Ascending aorta (tissue), 2 donors: ENCODE results near the gene BLOC1S4. TPM values are rescaled to one million over a fixed set of nuclear protein-coding genes. Genes with fewer than 3 reads are reported as not detected.

Source experiments
- DNase-seq, 2 donors: peaks; one replicate each; pipeline ENCODE4 v3.0.0-alpha.2; 2019; ENCODE audit warnings: low spot score in 2 of 2
- H3K27ac ChIP-seq, 2 donors: fragments of 200-600 bp; sonication (generic); one replicate each; pipeline ENCODE4 v1.5.1; 2016 to 2017; ENCODE audit warnings: mild to moderate bottlenecking in 1 of 2
- H3K27me3 ChIP-seq: fragments of 200-600 bp; sonication (generic); one replicate; pipeline ENCODE4 v1.5.1; 2017
- H3K36me3 ChIP-seq, 2 donors: fragments of 200-600 bp; sonication (generic); one replicate each; pipeline ENCODE4 v1.5.1; 2016
- H3K4me1 ChIP-seq, 2 donors: fragments of 200-600 bp; sonication (generic); one replicate each; pipeline ENCODE4 v1.5.1; 2016 to 2017; ENCODE audit warnings: mild to moderate bottlenecking in 1 of 2
- H3K4me3 ChIP-seq, 2 donors: fragments of 200-600 bp; sonication (generic); one replicate each; pipeline ENCODE4 v1.5.1; 2016 to 2017; ENCODE audit warnings: mild to moderate bottlenecking in 1 of 2
- H3K9me3 ChIP-seq, 2 donors: fragments of 200-600 bp; sonication (generic); one replicate each; pipeline ENCODE4 v1.5.1; 2016
- intact Hi-C: fragments of 100-400 bp; cut with DNase I; formaldehyde crosslinking; loops from one replicate; pipeline ENCODE4 v1.15.1; 2023
- total RNA-seq: library from RNA; depleted of rRNA; stranded (reverse); fragments of >200 nt; gene quantifications from one replicate; pipeline ENCODE4 v1.1.0, GENCODE V29; 2016
- TF ChIP-seq, protein P1 (sequence below), 3 experiments: fragments of 200-600 bp in 2 of 3; fragments of 450-650 bp in 1 of 3; sonication (generic) in 2 of 3; IDR thresholded peaks; one replicate each; pipeline ENCODE4 v1.5.1; 2016 to 2019; ENCODE audit warnings: antibody characterized with exemption in 3 of 3, mild to moderate bottlenecking in 1 of 3, moderate library complexity in 1 of 3

Gene BLOC1S4
- total RNA-seq, 1 donor from 2014 or later = 37.5 TPM

DNA sequence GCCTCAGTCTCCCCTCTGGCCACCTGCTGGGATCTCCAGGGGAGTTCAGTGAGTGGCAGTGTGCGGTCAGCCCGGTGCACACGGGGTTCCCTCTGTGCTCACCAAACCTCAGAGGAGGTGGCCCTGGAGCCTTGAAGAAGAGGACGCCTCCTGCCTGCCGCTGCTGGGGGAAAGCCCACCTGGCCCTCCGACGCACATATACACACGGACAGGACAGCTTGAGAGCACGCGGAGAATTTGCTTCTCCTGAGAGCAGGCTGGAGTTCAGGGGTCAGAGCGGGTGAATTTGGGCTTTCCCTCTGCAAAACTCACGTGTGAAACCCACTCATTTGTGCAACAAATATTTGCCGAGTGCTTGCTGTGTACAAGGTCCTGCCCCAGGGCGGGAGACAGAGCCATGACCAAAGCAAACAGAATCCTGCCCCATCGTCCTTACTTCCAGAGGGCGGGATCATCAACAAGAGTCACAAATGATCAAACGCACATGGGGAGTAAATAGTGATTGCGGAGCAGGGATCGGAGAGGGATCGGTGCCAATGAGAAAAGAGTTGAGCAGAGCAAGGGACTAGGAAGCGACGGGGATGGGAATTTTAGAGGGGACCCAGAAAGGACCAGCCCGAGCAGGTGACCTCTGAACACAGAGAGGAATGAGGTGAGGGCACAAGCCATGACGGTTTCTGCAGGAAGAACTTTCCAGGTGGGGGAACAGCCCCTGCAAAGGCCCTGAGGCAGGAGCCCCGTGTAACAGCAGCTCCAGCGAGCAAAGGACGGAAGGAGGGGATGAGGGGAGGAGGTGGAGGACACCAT, 17.6 kb downstream of the BLOC1S4 start:
- H3K4me1 ChIP-seq = peaks cover 0 to 8% of the 10 kb centered on the region in 2 donors
- H3K27me3 ChIP-seq = no peaks in the 10 kb centered on the region
- H3K27ac ChIP-seq = peak overlapping the region; percentile 63 to 80
- no peaks in the 10 kb centered on the region for H3K9me3 ChIP-seq
- TF ChIP-seq, protein P1, sequence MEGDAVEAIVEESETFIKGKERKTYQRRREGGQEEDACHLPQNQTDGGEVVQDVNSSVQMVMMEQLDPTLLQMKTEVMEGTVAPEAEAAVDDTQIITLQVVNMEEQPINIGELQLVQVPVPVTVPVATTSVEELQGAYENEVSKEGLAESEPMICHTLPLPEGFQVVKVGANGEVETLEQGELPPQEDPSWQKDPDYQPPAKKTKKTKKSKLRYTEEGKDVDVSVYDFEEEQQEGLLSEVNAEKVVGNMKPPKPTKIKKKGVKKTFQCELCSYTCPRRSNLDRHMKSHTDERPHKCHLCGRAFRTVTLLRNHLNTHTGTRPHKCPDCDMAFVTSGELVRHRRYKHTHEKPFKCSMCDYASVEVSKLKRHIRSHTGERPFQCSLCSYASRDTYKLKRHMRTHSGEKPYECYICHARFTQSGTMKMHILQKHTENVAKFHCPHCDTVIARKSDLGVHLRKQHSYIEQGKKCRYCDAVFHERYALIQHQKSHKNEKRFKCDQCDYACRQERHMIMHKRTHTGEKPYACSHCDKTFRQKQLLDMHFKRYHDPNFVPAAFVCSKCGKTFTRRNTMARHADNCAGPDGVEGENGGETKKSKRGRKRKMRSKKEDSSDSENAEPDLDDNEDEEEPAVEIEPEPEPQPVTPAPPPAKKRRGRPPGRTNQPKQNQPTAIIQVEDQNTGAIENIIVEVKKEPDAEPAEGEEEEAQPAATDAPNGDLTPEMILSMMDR (IDR thresholded peaks at IDR 0.05) = no peak
- H3K36me3 ChIP-seq = no peaks in the 10 kb centered on the region
- no peak overlapping the region for H3K4me3 ChIP-seq
- peak in 1 of 2 donors; percentile 42 for DNase-seq
- intact Hi-C loops = loop anchor here (5.0 kb wide), 1 partner anchor 49 kb away; the partner anchor contains the start of gene KIAA0232

DNA sequence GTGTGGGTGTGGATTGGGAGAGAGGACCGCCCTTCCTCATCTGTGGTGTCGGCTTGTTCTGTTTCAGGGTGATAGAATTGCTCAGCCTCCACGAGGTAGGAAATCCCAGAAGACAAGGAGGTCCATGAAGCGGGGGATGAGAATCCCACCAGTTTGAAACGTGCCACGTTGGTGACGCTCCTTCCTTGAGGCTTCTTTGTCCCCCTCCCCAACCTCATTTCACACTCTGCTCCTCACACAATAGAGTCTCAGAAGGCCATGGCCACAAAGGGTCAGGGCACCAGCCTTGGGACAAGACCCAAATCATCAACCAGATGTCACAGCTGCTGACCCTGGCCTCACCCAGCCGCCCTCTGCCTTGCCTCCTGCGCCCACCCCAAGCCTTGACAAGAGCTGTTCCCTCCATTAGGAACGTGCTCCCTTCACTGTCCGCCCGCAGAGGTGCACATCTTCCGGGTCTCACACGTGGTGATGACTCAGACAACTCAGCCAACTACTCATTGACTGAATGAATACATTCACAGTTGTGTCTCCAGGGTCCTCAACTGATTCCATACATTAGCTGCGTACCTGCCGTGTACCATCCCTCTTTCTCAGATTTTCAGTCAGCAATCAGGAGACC, 18.3 kb downstream of the BLOC1S4 start:
- Histone ChIP-seq H3K27me3 (no peaks in the 10 kb centered on the region), H3K4me3 (no peak overlapping the region), H3K9me3 (no peaks in the 10 kb centered on the region), H3K27ac (no peak overlapping the region), H3K36me3 (no peaks in the 10 kb centered on the region), H3K4me1 (peaks cover 0 to 8% of the 10 kb centered on the region in 2 donors)
- TF ChIP-seq, protein P1 (IDR thresholded peaks at IDR 0.05) = no peak
- peak in 1 of 2 donors; percentile 54 for DNase-seq
- intact Hi-C loops = loop anchor here (5.0 kb wide), 1 partner anchor 48 kb away; the partner anchor contains the start of gene KIAA0232

DNA sequence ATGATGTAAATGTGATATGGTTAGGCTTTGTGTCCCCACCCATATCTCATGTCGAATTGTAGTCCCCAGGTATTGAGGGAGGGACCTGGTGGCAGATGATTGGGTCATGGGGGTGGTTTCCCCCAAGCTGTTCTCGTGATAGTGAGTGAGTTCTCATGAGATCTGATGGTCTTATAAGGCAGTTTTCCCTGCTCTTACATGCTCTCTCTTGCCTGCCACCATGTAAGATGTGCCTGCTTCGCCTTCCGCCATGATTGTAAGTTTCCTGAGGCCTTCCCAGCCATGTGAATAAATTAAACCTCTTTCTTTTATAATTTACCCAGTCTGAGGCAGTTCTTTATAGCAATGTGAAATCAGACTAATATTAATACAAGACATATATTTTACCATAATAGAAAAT, 23.9 kb downstream of the BLOC1S4 start:
- no peak for DNase-seq
- intact Hi-C loops = no loop called here

DNA sequence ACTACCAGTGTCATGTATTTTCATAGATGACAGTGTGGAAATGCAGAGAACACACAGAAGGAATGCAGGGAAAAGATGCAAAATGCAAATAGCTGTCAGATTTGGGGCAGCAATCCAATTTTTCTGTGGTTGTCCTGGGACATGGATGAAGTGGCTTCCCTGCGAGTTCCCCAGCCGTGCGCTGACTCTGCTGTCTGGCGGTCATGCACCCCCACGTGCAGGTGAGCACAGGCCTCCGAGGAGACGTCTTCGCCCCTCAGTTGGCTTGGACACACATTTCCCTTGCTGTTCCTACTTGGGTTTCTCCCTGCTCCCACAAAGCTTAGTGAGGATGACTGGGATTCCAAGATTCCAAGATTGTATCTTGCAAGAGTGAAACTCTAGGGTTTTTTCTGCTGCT, 24.4 kb downstream of the BLOC1S4 start:
- TF ChIP-seq, protein P1 (IDR thresholded peaks at IDR 0.05) = no peak
- intact Hi-C loops = no loop called here
- Histone ChIP-seq H3K9me3 (no peaks in the 10 kb centered on the region), H3K36me3 (no peaks in the 10 kb centered on the region), H3K27ac (no peak overlapping the region), H3K4me3 (no peak overlapping the region), H3K4me1 (no peaks in the 10 kb centered on the region), H3K27me3 (no peaks in the 10 kb centered on the region)
- DNase-seq = peak in 1 of 2 donors; percentile 15

More for the DNA sequence above, 23.9 kb downstream of the BLOC1S4 start:
- no peaks in the 10 kb centered on the region for H3K9me3 ChIP-seq
- no peak overlapping the region for H3K4me3 ChIP-seq
- no peaks in the 10 kb centered on the region for H3K36me3 ChIP-seq
- no peaks in the 10 kb centered on the region for H3K4me1 ChIP-seq
- TF ChIP-seq, protein P1 (IDR thresholded peaks at IDR 0.05) = no peak
- H3K27ac ChIP-seq = no peak overlapping the region
- no peaks in the 10 kb centered on the region for H3K27me3 ChIP-seq

DNA sequence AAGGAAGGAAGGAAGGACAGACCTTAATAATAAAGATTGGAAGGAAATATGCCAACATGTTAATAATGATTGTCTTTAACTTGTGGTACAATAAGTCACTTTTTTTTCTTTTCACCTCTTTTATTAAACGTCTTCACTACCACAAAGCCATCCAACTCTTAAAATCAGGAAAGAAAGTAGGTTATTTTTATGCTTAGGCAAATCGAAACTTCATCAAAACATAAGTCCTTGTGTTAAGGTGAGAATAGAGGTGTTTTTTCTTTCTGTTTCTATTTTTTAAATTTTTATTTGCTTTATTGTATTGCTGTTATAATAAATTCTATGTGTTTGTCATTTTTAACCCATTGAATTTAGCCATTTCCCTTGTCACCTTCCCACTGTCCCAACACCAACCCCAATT, 26.5 kb downstream of the BLOC1S4 start:
- no peaks in the 10 kb centered on the region for H3K36me3 ChIP-seq
- intact Hi-C loops = no loop called here
- TF ChIP-seq, protein P1 (IDR thresholded peaks at IDR 0.05) = no peak
- H3K9me3 ChIP-seq = no peaks in the 10 kb centered on the region
- no peak overlapping the region for H3K4me3 ChIP-seq
- no peaks in the 10 kb centered on the region for H3K27me3 ChIP-seq
- no peak overlapping the region for H3K27ac ChIP-seq
- peaks cover 6 to 9% of the 10 kb centered on the region in 2 donors for H3K4me1 ChIP-seq
- DNase-seq = no peak
